EL (cell line): ENCODE results near the gene ZFP42.
A peak's percentile ranks its signal among the peaks of the same experiment; 100 is the strongest.
"Not testable (repeated sequence)": the region's sequence is repeated elsewhere in the genome, so short reads cannot be mapped to it uniquely, and the experiment has no call there.

Experiments used
- DNase-seq: peaks from one replicate; pipeline ENCODE4 v3.0.0-alpha.2; 2016

The ZFP42 gene

DNA sequence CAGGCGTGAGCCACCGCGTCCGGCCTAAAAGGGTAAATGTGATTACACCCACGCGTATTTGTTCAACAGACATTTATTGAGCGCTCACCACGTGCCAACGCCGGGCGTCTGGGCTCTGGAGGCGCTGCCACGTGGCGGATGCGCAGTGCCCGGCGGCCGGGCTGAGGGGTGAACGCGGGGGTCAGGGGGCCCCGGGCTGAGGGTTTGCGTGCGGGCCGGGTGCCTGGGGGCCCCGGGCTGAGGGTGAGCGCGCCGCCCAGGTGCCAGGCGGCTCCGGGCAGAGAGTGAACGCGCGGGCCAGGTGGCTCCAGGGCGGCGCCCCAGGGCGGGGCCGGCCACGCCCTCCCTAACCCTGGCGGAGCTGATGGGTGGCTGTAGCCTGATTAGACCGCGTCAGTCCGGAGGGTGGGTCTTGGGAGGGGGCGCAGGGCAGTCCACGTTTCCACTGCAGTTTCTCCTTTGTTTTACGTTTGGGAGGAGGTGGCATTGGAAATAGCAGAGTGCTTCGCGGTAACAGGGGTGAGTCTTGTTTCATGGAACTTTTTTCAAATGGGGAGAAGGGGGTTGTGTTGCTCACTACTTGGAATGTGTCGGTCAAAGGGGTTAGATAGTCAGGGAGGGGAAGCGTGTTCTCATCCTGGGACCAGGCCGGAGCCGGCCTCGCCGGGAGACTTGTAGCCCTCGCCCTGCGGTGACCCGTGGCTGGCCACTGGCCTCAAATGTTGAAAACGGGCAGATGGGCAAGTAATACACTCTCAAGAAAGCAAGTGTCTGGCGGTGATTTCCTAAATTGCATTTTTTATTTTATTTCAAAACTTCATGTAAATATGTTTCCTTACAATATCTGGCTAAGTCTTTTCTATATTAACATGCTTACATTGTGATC is at the start of gene ZFP42:
TSS of gene ZFP42 (plus strand) at position 450 of the 886 bp plus-strand sequence. CDS start 7,037 bp downstream, outside the sequence.
- DNase-seq = no peak

DNA sequence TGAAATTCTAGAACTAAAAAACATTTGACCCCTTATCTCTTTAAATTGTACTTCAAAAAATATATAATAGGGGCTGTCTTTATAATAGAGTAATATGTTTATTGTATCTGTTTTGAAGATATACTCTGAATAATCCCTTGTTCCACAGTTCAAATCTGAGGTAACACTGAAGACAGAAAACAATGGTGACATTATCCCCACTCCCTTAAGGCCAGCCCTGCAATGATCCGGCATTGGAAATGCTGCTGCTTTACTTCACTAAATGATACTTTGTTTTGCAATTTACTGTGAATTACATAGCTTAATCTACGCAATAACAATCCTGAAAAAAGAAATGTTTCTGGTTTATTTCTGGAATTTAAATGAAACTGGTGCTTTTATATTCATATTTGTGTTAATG is 34.4 kb upstream of the ZFP42 start:
- no peak for DNase-seq

DNA sequence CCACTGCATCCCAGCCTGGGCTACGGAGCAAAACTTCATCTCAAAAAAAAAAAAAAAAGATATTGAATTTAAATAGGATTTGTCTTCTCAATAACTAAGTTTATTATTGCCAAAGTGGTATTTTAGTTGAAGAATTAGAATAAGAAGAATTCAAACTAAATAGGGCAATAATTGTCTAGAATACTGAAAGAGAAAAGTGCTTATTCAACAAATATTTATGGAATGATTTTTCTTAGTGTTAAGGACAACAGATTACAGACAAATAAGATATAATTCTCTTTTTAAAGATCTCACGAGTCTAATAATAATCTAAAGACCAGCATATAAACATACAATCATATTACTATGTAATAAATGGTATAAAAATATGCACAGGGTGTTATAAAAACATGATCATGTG is 33.6 kb upstream of the ZFP42 start:
- no peak for DNase-seq

DNA sequence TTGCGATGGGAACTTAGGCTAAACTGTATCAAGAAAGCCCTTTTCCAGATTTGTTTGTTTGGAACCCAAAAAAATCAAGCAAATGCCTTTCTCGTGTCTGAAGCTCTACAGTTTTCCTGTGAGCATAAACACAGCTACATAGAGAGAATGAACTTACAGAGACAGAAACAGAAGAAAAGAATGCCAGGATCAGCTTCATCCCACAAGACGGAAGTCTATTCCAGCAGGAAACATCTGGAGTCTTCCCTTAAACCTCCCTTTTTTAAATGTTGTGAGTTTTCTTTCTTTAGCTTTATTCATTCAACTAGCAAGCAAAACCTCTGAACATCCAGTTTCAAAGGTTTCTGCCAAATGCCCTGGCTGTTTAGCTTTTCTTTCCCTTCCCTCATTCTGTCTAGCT is 32.6 kb upstream of the ZFP42 start:
- no peak for DNase-seq

DNA sequence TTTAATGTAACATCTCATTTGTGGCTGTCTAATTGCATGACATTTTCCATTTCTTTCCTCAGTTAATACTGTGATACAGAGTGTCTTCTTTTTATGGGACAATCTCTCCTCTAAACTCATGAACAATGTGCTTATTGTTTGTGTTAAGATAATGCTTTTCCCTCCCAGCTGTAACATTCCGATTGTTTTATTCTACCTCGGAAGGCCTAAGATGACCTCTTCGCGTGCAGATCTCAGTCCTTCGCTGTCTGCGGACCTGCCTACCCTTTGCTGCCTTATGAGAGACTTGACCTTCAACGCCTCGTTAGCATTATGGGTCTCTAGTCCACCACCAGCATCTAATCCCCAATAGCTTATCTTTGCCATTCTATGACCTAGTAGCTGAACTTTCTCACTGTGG is 29.8 kb upstream of the ZFP42 start:
- DNase-seq = no peak

DNA sequence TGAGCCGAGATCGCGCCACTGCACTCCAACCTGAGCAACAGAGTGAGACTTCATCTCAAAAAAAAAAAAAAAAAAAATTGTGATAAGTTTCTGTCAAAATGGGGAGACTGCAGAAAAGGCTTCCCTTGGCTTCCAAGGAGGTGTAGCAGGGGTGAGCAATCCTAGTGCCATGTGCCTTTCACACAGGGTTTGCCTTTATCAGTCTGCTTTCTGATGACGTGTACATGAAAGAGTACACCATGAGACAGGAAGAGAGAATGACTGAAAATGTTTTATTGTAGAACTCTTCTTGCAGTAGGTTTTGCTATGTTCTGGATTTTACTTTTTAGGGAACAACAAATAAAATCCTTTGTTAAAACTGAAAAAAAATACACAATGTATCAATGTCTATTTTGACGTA is 23.4 kb upstream of the ZFP42 start:
- no peak for DNase-seq

DNA sequence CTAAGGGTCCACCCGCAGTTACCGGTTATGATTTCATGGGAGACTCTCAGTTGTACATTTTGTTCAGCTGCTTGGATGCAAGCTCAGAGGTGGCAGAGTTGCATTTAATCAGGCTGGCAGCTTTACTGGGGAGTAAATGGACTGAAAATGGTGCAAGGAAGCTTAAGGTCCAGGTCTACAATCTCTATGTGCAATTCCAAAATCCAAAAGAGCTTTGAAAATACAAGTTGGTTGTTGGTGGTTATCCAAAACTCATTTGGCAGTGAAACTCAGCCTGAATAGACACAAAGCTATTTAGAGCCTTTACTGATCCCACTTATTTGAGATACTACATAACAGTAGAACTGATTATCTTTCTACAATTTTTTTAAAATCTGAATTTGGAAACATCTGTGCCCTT is 11.8 kb upstream of the ZFP42 start:
- DNase-seq = no peak

DNA sequence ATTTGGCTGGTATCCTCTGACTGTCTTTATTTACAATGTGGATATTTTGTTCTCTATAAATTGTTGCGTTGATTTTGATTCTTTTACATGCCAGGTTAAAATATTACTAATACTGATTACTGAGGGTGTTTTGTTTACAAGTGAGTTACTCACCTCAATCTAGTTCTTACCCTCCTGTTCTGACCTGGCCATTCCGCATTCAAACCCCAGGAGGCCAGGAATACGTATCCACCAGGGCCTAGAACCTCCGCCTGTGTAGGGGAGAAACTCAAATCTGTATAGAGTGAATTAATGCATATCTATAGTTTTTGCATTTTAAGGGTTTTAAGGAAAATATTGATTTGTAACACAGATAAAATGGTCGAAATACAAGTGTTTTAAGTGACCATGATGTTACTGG is 2.6 kb upstream of the ZFP42 start:
- DNase-seq = no peak

DNA sequence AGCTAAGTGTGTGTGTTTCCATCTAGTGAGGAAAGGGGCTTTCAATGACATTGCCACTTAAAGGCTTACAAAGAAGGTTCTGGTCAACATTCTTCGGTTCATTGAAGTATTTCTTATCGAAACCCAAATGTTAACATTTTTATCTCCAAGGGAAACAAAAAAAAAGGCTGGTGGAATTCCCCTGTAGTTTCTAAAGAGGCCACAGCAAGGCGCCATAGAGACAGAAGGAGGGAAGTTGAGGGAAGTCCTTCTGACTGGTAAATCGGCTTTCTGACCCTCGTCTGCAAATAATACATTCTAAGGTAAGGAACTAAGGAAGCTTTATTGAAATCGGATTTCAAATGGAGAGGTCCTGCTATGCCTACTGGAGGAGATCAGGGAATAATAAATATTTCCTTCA is 1.7 kb upstream of the ZFP42 start:
- no peak for DNase-seq

DNA sequence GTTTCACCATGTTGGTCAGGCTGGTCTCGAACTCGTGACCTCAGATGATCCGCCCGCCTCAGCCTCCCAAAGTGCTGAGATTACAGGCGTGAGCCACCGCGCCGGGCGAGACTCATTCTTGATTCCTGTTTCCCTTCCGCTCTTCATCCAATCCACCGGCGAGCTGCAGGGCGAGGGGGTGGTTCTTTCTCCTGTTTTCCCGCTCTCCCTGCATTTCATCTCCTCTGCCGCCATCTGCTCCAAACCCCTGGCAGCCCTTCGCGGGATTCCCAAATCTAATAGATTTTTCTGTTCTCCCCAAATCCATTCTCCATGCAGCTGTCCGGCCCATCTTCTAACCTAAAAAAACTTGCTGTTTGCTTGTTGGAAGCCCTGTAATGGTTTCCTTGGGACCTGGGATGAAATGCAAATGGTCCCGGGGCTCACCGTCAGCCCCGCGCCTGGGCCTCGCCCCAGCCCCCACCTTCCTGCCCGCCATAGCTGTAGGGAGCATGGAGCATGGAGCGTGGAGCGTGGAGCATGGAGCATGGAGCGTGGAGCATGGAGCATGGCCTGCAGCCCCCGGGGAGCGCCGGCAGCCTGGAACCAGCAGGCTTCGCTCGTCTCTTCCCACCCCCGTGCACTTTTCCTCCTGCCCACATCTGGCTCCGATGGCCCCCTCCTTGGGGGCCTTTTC is 1.1 kb downstream of the ZFP42 start:
- DNase-seq = no peak

DNA sequence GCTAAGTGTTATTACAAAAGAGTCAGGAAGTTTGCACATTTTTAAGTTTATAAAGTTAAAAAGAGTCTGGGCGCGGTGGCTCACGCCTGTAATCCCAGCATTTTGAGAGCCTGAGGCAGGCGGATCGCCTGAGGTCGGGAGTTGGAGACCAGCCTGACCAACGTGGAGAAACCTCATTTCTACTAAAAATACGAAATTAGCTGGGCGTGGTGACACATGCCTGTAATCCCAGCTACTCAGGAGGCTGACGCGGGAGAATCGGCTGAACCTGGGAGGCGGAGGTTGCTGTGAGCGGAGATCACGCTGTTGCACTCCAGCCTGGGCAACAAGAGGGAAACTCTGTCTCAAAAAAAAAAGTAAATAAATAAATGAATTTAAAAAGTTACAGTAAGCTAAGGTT is 2.4 kb downstream of the ZFP42 start:
- not testable (repeated sequence) for DNase-seq

DNA sequence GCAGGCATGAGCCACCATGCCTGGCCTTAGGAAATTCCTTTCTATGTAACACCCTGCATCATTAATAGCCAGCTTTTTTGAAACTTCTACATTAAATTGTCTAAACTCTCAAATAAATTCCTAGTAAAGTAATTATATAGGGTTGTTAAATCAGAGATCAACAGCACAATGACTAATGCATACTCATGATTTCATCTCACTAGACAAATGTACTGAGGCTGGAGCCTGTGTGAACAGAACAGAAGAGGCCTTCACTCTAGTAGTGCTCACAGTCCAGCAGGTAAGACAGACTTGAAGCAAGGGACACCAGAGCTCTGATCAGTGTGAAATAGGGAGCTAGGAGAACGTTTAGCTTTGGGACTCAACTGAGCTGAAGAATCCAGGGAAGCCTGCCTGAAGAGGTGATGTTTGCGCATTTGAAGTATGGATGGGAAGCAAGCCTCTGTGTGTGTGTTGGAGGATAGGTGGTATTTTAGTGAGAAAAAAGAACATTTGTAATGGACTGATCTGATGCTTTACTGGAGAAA is 3.9 kb downstream of the ZFP42 start:
- DNase-seq = no peak

DNA sequence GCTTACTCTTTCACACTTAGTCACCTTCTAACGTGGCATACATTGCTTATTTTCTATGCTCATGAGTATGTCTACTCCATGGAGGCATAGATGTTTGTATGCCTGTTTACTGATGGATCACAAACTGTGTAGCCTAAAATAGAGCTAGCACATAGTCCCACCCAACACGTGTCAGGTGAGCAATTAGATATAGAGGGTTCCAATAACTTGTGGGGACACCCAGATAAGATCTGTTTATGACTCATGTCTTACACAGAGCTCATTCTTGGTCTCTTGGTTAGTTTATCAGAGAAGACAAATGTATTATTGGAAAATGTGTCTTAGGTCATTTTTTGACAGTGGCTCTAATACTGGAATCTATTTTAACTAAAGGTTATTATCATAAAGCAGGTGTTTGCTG is 6.8 kb downstream of the ZFP42 start:
- no peak for DNase-seq

DNA sequence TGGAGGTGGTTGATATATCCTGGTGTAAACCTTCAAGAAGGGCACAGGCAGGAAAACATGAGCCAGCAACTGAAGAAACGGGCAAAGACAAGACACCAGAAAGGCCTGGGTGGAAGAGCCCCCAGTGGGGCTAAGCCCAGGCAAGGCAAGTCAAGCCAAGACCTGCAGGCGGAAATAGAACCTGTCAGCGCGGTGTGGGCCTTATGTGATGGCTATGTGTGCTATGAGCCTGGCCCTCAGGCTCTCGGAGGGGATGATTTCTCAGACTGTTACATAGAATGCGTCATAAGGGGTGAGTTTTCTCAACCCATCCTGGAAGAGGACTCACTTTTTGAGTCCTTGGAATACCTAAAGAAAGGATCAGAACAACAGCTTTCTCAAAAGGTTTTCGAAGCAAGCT is 7.2 kb downstream of the ZFP42 start:
- DNase-seq = peak; percentile 6

DNA sequence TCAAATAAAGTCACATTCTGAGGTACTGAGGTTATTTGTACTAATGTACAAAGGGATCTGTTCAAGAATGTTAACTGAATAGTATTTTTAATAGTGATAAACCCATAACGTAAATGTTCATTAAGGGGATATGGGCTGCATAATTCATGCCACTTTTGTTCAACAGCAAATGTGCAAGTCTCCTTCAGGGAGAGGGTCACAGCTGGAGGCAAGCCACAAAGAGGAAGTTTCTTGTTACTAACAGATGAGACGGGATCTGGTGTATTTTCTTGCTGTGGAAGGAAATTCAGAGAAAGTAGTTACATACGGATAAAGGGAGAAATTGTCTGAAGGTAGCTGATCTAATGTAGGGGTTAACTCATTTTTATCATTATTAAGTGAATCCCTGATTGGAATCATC is 10.0 kb downstream of the ZFP42 start:
- DNase-seq = no peak

DNA sequence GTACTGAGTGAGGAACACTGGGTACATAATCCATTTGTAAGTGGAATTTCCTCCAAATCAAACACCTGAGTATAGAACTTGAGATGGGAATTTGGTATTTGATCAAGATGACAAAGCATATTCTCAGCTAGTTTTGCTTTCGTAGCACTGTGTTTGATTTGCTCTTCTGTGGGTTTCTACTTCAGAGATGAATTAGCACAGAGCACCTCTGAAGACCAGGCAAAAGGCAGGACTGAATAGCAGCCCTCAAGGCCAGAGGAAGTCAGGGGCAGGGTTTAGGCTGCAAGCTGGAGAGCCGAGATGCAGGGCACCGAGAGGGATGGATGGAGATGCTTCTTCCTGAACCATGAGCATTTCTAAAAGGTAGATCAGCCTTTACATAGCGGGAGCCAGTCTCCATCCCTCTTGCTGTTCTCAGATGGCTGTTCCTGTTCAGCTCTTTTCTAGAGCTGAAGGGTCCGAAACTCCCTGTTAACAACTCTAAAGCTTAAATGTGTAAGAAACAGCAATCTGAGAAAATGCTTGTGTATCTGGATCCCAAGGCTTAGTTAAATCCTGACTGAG is 10.8 kb downstream of the ZFP42 start:
- DNase-seq = no peak

DNA sequence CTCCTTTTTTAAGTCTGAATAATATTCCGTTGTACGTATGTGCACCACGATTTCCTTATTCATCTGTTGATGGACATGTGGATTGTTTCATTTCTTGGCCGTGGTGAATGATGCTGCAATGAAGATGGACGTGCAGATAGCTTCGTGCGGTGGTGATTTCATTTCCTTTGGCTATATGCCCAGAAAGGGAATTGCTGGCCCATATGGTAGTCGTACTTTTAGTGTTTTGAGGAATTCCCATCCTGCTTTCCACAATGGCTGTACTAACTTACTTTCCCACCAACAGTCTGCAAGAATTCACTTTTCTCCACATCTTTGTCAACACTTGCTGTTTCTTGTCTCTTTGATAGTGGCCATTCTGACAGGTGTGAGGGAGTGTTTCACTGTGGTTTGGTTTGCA is 12.8 kb downstream of the ZFP42 start:
- peak; percentile 73 for DNase-seq

DNA sequence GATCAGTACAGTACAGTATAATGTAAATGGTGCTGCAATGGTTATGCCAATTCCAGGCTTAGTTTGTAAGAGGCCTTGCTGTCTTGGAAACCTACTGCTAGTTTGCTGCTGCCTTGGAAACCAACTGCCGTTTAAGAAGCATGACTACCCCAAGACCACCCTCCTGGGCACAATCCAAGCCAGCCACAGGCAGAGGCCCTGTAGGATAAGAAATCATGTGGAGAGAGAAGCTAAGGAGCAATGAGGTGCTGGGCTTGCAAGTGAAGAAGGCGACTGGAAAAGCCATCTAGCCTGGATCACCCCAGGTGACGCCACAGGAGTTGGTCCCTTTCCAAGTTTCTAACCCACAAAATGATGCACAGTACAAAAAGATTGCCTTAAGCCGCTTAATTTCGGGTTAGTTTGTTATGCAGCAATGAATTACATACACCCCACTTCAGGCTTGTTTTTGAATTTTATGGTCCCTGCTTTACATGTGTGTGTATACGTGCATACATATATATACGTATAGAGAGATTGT is 16.9 kb downstream of the ZFP42 start:
- no peak for DNase-seq

DNA sequence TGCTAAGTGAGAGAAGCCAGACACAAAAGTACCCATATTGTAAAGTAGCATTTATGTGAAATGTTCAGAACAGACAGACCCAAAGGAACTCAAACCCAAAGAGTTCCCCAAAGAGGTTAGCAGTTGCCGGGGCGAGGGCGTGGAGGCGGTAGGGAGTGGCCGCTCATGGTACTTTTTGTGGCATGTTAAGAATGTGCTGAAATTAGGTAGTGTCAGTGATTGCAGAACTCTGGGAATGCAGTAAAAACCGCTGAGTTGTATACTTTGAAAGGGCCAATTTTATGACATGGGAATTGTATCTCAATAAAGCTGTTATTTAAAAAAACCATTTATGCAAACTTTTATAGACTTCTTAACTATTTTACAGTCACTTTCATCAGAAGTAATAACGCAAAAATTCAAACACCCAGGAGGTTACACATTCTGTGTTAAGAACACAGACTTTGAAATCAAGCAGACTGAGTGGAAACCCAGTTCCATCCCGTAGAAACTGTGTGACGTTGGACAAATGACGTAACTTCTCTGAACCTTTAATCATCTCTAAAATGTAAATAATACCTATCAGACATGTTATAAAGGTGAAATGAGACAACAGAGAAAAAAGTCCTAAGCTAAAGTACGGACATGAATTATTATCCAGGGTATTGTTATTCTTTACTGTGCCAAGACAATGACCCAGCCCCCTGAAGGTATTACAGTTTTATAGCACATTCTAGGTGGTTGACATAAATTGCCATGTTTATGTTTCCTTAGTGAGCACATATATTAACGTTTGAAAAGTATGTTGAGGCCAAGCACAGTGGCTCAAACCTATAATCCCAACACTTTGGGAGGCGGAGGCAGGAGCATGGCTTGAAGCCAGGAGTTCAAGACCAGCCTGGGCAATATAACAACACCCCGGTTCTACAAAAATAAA is 19.7 kb downstream of the ZFP42 start:
- DNase-seq = peak; percentile 5

DNA sequence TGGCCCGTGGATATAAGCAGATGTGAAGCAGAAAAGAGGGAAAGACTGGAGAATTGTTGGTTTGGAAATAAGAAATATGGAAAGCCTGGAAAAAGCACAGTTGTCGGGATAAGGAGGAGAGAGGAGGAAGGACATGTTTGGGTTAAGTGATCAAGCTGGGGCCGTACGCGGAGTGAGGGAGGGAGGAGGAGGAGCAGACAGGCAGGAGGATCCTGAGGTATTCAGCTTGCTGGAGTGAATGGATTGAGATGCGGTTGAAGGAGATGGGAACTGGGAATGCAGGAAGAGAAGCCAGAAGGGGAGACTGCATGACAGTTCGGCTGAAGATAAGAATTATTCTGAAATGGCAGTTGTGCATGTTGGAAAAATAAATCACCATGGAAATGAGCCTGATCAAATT is 21.2 kb downstream of the ZFP42 start:
- DNase-seq = no peak

DNA sequence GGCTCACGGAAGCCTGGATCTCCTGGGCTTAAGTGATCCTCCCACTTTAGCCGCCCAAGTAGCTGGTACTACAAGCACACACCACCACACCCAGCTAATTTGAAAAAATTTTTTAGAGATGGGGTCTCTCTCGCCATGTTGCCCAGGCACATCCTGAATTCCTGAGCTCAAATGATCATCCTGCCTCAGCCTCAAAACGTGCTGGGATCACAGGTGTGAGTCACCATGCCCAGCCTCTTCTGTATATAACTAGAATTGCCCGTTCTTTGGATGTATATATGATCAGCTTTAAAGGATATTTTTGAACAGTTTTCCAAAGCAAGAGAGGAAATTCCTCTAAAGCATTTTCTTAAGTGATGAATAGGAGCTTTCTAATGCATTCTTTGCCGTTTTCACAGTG is 22.7 kb downstream of the ZFP42 start:
- DNase-seq = no peak

DNA sequence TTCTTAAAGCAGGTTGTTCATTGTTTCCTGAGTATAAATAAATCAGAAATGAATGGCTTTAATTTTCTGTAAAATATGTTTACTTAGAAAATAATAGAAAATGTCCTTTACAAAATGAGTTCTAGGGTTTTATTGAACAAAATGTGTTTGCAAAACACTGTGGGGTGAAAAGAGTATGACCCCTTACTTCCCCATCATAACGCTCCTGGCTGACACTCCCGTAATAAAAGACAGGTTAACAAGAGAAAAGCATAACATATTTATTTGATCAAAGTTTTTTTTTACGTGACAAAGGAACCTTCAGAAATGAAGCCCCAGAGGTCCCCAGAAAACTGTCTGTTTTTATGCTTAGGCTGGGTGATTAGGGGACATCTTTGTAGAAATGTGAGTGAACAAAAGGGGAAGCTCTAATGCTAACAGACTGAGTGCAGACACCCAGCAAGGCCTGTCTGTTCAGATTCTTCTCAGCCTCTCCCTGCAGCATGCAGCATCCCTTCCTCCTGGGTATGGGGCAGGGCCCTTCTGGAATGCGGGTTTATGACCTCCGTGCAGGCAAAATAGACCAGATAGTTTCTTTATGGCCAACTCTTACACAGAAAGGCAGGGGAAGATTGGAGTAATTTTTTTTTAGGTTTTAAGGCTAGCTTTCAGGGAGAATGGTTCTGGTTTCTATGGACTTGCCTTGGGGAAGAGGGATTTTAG is 26.1 kb downstream of the ZFP42 start:
- peak; percentile 2 for DNase-seq
